Thoracic aorta (tissue), 2 donors: ENCODE results near the gene CCDC187. TPM values are rescaled to one million over a fixed set of nuclear protein-coding genes. Genes with fewer than 3 reads are reported as not detected.
A peak's percentile ranks its signal among the peaks of the same experiment; 100 is the strongest.

Experiments used
- ATAC-seq: fragments of 150-250 bp; one replicate; pipeline ENCODE4 v1.8.0; 2017; ENCODE audit warnings: low read depth; ENCODE audit not compliant: insufficient number of reproducible peaks, low FRiP score
- DNase-seq: peaks from one replicate; pipeline ENCODE4 v3.0.0-alpha.2; 2020; ENCODE audit warnings: low spot score
- H3K27ac ChIP-seq, 2 donors: fragments of 200-600 bp; sonication (generic); 1 replicate in 1 of 2; 2 replicates in 1 of 2; pipeline ENCODE4 v1.5.1; 2016; ENCODE audit warnings: mild to moderate bottlenecking in 2 of 2, moderate library complexity in 2 of 2
- H3K27me3 ChIP-seq: fragments of 200-600 bp; sonication (generic); replicated peaks from 2 replicates; pipeline ENCODE4 v1.6.0; 2016; ENCODE audit warnings: mild to moderate bottlenecking; ENCODE audit not compliant: insufficient read depth
- H3K36me3 ChIP-seq: fragments of 200-600 bp; sonication (generic); one replicate; pipeline ENCODE4 v1.5.1; 2016
- H3K4me1 ChIP-seq, 2 donors: fragments of 200-600 bp; sonication (generic); 1 replicate in 1 of 2; 2 replicates in 1 of 2; pipeline versions ENCODE4 v1.5.1 to v1.6.0; 2016; ENCODE audit warnings: low read depth in 2 of 2, mild to moderate bottlenecking in 1 of 2; ENCODE audit not compliant: control insufficient read depth in 1 of 2
- H3K4me3 ChIP-seq: fragments of 200-600 bp; sonication (generic); 2 replicates; pipeline ENCODE4 v1.5.1; 2016; ENCODE audit warnings: mild to moderate bottlenecking
- H3K9me3 ChIP-seq: fragments of 200-600 bp; sonication (generic); 2 replicates; pipeline ENCODE4 v1.5.1; 2016
- total RNA-seq, 2 donors: library from RNA; depleted of rRNA; stranded (reverse); fragments of >200 nt; gene quantifications; one replicate each; pipeline versions ENCODE4 v1.1.0 to v1.2.3, GENCODE V29; 2016
- TF ChIP-seq, protein P1 (sequence below): fragments of 200-600 bp; sonication (generic); IDR thresholded peaks from one replicate; pipeline ENCODE4 v1.5.1; 2019; ENCODE audit warnings: antibody characterized with exemption

Gene CCDC187
- total RNA-seq, 2 donors from 2014 or later: not detected

DNA sequence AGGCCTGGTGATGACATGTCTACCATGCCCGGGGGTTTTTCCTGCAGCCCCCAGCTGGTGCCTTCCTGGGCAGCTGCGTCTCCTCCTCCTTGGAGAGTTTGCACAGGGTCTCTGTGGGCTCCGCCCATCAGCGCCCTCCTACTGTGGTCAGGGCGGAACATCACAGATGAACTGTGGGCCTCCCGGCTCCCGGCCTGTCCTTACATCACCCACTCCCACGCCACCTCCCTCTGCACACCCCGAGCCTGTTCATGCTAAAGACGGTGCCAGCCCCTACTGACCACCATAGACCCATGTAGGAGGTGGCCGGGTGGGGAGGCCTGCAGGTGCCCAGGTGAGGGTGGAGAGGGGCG lies 36.0 kb upstream of the CCDC187 start:
- H3K4me1 ChIP-seq: peaks cover 0 to 19% of the 10 kb centered on the region in 2 donors
- DNase-seq (no peak), ATAC-seq (no peak)
- no peak overlapping the region for H3K4me3 ChIP-seq
- TF ChIP-seq, protein P1, sequence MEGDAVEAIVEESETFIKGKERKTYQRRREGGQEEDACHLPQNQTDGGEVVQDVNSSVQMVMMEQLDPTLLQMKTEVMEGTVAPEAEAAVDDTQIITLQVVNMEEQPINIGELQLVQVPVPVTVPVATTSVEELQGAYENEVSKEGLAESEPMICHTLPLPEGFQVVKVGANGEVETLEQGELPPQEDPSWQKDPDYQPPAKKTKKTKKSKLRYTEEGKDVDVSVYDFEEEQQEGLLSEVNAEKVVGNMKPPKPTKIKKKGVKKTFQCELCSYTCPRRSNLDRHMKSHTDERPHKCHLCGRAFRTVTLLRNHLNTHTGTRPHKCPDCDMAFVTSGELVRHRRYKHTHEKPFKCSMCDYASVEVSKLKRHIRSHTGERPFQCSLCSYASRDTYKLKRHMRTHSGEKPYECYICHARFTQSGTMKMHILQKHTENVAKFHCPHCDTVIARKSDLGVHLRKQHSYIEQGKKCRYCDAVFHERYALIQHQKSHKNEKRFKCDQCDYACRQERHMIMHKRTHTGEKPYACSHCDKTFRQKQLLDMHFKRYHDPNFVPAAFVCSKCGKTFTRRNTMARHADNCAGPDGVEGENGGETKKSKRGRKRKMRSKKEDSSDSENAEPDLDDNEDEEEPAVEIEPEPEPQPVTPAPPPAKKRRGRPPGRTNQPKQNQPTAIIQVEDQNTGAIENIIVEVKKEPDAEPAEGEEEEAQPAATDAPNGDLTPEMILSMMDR: no peak
- H3K36me3 ChIP-seq: peaks cover 32% of the 10 kb centered on the region
- H3K27ac ChIP-seq: no peak overlapping the region
- no peaks in the 10 kb centered on the region for H3K9me3 ChIP-seq
- H3K27me3 ChIP-seq: no peaks in the 10 kb centered on the region

DNA sequence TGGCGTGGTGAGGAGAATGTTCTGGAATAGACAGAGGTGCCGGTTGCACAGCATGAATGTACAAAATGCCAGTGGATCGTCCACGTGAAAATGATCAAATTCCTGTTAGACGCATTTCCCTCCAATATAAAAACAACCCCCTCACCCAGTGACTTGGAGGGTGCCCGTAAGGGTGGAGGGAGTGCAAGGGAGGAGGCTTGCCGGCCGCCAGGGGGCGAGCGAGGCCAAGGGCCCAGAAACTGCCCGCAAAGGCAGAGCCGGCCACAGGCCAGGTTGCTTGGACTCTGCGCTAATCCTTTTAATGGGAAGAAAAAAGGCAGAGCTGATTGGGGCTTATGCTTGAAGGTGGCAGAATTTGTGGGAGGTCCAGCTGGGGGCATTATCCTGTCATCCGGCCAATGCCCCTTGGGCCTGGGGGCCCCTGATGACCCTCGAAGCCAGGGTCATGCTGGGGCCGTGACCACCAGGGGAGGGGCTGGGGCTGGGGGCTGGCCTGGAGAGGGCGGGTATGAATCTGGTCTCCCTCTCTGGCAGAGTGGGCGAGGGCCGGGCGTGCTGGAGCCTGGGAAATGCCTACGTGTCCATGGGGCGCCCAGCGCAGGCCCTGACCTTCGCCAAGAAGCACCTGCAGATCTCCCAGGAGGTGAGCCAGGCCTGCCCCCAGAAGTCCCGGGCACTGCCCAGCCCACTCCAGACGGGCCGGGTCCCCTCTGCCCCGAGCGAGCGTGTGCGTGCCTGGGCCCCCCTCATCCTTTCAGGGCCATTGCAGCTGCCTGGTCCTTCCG lies 35.5 kb upstream of the CCDC187 start:
- ATAC-seq (no peak), DNase-seq (no peak)
- no peaks in the 10 kb centered on the region for H3K9me3 ChIP-seq
- H3K27me3 ChIP-seq: no peaks in the 10 kb centered on the region
- no peak overlapping the region for H3K27ac ChIP-seq
- peaks cover 0 to 13% of the 10 kb centered on the region in 2 donors for H3K4me1 ChIP-seq
- no peak overlapping the region for H3K4me3 ChIP-seq
- H3K36me3 ChIP-seq: peaks cover 32% of the 10 kb centered on the region
- TF ChIP-seq, protein P1: peak; percentile 74

DNA sequence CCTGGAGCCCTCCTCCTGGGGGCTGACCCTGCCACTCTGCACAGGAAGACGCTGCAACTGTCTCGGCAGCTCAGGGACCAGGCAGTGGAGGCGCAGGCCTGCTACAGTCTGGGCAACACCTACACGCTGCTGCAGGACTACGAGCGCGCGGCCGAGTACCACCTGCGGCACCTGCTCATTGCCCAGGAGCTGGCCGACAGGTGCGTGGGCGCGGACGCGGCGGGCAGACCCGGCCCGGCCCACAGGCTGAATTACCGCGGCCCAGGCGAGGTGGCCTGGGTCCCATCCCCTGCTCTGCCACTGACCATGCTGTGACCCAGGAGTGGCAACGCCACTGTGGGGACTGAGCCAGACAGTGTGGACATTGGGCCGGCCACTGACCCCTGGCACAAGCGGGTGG lies 34.6 kb upstream of the CCDC187 start:
- Histone ChIP-seq H3K9me3 (no peaks in the 10 kb centered on the region), H3K27me3 (no peaks in the 10 kb centered on the region), H3K27ac (no peak overlapping the region), H3K4me1 (peaks cover 0 to 12% of the 10 kb centered on the region in 2 donors), H3K36me3 (peaks cover 32% of the 10 kb centered on the region), H3K4me3 (no peak overlapping the region)
- TF ChIP-seq, protein P1: no peak
- no peak for ATAC-seq
- no peak for DNase-seq

DNA sequence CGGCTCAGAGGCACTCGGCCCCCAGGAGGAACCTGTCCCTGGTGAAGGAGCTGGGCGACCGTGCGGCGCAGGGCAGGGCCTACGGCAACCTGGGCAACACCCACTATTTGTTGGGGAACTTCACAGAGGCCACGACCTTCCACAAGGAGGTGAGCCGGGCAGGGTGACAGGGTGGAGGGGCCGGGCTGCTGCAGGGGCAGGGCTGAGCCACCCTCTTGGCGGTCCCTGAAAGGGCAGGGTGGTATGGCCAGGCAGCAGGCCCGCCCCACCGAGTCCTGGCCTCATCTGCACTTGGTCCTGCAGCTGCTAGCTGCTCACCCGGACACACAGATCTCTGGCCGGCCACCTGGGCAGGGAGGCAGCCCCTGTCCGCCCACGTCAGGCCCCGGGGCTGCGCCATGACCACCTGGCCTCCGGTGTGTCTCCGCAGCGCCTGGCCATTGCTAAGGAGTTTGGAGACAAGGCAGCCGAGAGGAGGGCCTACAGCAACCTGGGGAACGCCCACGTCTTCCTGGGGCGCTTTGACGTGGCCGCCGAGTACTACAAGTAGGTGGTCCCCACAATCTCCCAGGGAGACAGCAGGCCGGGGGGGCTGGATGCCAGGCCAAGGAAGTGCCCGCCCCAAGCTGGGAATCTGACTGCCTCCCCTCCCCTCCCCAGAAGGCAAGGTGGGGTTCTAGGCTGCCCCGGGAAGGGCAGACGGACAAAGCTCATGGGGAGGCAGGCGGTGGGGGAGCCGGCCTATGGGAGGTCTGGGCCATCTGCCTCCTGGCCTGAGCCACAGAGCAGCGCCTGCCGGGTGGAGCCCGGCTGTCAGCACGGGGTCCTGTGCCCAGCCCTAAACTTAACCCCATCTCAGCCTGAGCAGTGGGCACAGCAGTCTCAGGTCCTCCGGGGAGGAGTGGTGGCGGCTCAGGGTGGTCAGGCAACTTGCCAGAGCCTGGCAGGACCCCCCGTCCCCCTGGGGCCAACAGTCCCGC lies 33.8 kb upstream of the CCDC187 start:
- Histone ChIP-seq H3K27ac (no peak overlapping the region), H3K4me1 (peaks cover 0 to 8% of the 10 kb centered on the region in 2 donors), H3K36me3 (peaks cover 32% of the 10 kb centered on the region), H3K9me3 (no peaks in the 10 kb centered on the region), H3K27me3 (no peaks in the 10 kb centered on the region), H3K4me3 (no peak overlapping the region)
- DNase-seq: no peak
- TF ChIP-seq, protein P1: no peak
- no peak for ATAC-seq

DNA sequence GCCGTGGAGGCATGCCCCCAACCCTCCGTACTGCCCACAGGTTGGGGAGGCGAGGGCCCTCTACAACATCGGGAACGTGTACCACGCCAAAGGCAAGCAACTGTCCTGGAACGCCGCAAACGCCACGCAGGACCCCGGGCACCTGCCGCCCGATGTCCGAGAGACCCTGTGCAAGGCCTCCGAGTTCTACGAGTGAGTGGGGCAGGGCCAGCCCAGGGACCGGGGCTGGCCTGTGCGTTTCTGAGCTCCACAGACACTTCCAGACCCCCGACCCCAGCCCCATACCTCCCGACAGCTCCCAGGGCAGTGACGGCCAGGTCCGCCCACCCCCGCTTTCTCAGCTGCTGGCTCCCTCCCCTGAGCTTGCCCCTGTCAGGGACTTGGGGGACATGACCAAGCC lies 33.0 kb upstream of the CCDC187 start:
- H3K36me3 ChIP-seq: peaks cover 32% of the 10 kb centered on the region
- H3K27me3 ChIP-seq: no peaks in the 10 kb centered on the region
- H3K4me1 ChIP-seq: no peaks in the 10 kb centered on the region
- H3K4me3 ChIP-seq: no peak overlapping the region
- TF ChIP-seq, protein P1: no peak
- DNase-seq: no peak
- no peak overlapping the region for H3K27ac ChIP-seq
- no peak for ATAC-seq
- no peaks in the 10 kb centered on the region for H3K9me3 ChIP-seq
